ENCODE measurements around the gene SOWAHB.
"Not testable (repeated sequence)": the region's sequence is repeated elsewhere in the genome, so short reads cannot be mapped to it uniquely, and the experiment has no call there.

The SOWAHB gene

DNA sequence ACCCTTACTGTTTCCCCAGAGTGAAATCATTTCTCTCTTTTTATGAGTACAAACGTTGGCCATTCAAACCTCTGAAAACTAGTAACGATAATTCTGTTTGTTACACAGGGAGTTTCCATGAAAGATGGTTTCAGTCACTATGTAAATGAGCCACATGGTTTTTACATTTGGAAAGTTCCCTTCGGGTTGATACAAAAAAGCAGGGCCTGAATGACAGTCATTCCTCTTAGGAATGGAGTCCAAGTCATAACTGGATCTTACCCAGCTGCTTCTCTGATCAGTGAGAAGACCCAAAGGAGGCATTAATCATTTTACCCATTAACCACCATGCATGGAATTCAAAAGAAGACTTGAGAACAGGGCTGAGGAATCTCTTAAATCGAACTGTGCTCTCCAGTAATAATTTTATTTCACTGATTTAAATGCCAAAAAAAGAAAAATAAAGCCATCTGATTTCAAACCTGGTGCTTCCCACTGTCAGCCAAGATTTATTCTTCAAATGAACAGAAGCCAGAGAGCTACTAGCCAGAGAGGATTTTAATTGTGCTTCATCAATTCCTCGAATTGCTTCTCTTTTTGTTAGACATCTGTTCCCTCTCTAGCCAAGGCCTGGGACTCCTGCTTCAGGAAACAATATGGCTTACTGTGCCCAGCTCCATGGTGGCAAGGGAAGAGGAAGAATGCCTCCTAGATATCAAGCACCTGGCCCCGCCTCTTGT is 3.2 kb downstream of the SOWAHB start:
- no peak for DNase-seq

DNA sequence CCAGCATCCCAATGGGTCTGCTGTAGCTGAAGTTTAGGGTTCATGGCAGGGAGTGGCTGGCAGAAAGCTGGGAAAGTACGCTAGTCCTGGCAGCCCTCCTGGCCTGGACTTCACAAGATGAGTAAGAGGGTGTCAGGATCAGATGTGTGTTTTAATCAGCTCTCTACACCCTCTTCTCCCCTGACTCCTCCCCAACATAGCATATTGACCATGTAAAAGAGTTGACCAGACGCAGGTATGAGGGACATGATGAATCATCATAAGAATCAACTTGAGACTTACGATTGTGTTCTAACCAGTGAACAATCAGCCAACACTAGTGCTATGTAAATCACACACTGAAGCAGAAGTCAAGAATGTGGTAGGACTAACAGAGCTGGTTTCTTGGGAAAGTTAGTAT is 5.3 kb downstream of the SOWAHB start:
- DNase-seq, result no peak

DNA sequence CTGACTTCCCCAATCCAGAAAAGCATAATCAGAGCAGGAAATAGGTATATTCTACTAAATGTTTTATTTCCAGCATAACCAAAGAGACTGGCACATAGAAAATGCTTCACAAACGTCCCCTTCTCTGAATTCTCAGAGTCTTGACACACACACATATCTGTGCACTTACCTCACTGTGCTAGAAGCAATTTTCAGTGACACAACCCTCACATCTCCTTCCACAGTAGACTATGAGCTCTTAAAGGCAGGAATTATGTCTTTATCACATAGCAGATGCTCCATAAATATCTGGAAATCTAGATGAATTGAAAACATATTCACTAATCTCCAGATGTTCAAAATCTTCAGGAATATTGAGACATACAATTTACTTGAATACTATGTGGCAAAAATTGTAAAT is 5.9 kb downstream of the SOWAHB start:
- DNase-seq, result no peak

DNA sequence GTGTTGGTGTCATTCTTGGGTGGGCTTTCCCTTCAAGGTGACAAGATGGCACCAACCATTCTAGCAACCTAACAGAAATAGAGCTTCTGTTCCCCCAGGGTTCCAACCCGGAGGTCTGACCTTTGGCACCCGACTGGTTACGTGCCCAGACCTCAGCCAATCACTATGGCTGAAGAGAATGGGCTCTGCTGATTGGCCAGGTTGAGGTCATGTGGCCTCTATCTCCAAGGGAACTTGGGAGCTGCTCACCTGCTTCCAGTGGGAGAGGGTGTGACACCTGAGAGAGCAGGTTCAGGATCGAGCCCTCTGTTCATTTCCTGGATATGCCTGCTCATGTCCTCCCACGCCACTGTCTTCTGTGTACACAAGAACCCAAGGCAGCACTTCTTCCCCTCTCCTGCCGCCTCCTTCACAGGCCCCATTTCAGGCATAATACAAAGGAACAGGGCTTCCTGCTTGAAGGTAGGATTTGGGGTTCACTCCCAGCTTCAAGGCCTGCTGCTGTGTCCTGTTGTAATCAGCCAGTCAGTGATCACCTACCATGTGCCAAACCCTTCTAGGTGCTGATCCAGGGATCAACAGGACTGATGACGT is 11.0 kb downstream of the SOWAHB start:
- no peak for DNase-seq

DNA sequence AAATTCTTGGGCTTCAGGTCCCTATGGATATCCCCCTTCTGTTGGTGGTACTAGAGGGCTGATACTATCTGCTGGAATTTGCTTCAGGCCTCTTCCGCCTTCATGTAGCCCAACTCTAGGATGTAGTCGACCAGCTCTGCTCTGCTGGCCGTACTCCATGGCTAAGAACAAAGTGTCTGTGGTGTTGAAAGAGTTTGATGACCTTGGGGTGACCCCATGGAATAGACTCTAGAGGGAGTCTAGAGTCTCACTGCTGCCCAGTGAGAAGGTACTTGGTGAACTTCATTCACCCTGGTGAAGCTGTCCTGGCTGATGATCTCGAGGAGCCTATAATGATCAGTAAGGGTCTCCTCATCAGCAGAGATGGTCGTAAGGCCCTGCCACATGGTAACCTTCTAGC is 11.7 kb downstream of the SOWAHB start:
- no peak for DNase-seq

DNA sequence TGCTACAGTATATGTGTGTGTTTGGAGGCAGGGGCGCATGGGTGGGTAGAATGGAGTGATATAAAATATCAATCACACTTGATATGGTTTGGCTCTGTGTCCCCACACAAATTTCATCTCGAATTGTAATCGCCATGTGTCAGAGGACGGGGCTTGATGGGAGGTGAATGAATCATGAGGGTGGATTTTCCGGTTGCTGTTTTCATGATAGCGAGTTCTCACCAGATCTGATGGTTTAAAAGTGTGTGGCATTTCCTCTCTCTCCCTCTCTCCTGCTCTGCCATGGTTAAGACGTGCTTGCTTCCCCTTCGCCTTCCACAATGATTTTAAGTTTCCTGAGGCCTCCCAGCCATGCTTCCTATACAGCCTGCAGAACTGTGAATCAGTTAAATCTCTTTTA is 14.8 kb downstream of the SOWAHB start:
- no peak for DNase-seq

DNA sequence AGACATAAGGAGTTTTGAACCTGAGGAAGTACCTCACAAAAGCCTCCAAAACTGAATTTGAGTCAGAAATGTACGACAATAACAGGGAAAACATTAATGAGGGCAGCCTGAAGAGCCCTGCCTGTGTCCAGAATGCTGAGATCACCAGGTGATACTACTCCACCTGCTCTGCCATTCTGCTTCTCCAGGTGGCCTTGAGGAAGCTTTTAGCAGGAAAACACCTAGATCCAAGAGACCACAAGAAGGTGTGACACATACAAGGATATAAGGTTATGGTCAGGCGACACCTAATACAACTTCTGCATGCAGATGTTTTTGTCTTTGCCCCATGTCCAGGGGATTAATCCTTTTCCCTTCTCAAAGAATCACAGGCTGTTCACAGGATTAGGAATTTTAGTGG is 15.3 kb downstream of the SOWAHB start:
- no peak for DNase-seq

DNA sequence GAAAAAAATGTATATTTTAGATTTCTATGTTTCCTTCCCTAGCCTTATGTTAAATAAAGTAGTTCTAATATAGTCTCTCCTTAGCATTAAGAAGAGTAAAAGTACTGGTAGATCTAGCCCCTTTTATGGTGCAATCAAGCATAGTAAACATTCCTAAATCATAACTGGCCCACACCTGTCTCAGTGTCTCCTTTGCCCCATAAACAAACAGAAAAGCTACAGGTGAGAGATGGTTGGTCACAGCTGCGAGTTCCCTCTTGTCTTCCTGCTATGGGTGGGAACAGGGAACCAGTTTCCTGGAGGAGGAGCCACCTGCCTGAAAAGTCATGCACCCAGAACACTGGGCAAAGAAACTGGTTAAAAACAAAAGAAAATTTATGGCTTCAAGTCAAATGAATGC is 16.6 kb downstream of the SOWAHB start:
- DNase-seq, result no peak

DNA sequence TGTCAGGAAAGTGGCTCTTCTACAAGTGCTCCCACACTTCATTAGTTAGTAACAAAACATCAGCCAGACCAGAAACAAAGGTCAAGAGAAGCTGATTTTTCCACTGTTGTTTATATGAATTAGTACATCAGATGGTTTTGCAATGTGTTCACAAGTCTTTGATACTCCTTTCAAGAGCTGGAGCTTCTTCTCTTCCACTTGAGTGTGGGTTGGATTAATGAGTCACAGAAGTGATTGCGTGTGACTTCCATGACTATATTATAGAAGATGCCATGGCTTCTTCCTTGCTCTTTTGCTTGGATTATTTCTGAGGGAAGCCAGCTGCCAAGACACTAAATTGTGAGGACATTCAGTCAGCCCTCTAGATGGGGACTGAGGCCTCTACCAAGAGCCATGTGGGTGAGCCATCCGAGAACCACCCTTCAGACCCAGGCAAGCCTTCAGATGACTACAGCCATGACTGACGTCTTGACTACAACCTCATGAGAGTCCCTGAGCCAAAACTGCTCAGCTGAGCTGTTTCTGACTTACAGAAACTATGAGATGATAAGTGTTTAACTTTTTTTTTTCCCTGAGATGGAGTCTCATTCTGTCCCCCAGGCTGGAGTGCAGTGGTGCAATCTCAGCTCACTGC is 18.1 kb downstream of the SOWAHB start:
- DNase-seq, result no peak

DNA sequence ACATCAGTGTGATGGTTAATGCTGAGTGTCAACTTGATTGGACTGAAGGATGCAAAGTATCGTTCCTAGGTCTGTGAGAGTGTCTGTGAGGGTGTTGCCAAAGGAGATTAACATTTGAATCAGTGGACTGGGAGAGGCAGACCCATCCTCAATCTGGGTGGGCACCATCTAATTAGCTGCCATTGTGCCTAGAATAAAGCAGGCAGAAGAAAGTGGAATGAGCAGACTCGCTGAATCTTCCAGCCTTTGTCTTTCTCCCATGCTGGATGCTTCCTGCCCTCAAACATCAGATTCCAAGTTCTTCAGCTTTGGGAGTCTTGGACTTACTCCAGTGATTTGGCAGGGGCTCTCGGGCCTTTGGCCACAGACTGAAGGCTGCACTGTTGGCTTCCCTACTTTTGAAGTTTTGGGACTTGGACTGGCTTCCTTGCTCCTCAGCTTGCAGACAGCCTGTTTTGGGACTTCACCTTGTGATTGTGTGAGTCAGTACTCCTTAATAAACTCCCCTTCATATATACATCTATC is 19.2 kb downstream of the SOWAHB start:
- DNase-seq, result not testable (repeated sequence)

DNA sequence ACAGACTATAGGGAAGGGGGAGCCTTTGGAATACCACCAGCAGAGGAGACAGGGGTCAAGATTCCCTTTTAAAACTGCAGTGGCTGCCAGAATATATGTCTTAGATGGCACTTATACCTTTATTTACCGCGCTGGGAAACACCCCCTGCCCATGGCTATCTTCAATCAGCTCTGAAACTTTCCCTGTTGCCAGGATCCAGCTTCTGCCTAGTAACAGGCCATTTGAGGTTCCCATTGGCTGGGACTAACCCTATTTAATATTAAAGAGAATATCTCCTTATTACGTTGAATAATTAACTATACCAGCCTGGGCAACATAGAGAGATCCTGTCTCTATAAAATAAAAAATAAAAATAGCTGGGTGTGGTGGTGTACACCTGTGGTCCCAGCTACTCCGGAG is 23.8 kb downstream of the SOWAHB start:
- DNase-seq, result no peak

DNA sequence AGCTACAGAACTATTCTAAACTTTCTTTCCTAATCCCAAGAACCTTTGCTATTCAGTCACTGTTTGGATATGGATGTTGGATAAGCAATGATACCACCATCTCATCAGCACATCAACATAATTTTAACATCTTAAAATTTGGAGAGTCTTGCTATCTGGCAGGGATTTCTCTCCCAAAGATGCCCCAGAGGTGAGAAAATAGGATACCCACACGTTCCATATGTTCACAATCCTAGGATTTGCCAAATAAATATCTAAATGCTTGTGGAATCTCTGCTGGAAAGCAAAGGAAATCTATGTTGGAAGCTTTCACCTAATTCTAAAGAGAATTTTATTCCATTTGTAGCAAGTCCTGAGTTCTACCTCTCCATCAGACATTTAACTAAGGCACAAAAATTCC is 24.4 kb downstream of the SOWAHB start:
- DNase-seq, result no peak

DNA sequence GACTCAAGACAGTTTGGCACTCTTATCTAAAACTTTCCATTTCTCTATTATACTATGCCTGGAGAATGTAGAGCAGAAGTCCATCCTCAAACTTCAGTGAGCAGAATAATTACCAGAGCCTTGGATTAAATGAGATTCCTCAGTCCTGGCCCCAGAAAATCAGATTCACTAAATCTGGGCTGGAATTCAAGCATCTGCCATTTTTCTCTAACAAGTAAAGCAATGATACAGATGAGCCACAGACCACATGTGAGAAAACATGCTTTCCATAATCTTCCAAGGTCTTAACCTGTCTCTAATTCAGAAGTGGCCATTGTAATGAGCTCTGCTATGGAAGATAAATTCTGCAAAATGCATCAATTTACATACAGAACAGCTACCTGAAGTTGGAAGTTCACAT is 25.4 kb downstream of the SOWAHB start:
- no peak for DNase-seq

DNA sequence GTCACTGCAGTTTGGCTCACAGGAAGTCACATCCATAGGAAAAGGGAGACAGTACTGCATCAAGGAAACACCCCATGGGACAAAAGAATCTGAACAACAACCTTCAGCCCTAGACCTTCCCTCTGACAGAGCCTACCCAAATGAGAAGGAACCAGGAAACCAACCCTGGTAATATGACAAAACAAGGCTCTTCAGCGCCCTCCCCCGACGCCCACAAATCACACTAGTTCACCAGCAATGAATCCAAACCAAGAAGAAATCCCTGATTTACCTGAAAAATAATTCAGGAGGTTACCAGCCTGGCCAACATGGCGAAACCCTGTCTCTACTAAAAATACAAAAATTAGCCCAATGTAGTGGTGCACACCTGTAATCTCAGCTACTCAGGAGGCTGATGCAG is 29.2 kb downstream of the SOWAHB start:
- DNase-seq, result not testable (repeated sequence)

DNA sequence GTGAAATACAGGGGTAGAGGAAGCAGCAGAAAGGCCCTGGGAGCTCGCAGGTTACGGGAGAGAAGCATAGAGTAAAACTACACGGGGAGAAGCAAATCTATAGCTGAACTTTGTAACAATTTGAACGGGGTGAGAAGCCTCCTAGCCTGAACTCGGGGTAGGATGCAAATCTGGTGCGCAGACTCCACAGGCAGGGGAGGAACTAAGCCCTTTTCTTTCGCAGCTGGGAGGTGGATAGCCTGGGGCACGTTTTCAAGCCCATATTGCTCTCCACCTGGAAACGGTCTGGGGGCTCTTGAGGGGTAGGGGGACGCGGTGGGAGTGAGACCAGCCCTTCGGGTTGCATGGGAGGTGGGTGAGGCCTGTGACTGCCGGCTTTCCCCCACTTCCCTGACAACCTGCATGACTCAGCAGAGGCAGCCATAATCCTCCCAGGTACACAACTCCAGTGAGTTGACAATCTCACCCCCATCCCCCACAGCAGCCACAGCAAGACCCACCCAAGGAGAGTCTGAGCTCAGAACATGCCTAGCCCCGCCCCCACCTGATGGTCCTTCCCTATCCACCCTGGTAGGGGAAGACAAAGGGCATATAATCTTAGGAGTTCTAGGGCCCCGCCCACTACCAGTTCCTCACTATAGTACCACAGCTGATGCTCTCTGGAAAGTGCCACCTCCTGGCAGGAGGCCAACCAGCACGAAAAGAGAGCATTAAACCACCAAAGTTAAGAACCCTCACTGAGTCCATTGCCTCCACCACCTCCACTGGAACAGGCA is 29.9 kb downstream of the SOWAHB start:
- no peak for DNase-seq

DNA sequence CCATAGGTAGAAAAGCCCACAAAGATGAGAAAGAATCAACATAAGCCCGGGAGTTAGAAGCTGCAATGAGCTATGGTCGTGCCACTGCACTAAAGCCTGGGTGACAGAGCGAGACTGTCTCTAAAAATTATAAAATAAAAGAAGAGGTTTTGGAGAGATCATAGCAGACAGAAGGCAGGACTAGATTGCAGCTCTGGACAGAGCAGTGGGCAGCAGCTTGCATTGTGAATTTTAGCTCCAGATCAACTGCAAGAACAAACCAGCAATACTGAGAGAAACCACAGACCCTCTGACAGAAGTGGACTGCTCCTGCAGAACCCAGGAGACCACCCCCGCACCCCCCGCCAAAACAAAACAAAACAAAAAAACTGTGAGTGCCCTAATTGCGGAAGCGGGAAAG is 30.6 kb downstream of the SOWAHB start:
- DNase-seq, result no peak

DNA sequence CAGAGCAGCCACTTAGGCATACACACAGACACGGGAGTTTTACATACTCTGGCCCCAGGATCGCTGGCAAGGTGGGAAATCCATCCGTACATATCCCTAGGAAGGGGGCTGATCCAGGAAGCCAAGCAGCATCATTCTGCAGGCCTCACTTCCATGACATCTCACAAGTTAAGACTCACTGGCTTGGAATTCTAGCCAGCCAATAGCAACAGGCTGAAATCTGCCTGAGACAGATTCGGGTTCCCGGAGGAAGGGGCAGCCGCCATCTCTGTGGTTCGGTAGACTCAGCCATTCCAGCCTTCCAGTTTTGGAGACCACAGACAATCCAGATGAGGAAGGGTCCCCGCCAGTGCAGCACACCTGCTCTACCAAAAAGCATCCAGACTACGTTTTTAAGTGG is 31.3 kb downstream of the SOWAHB start:
- DNase-seq, result no peak

DNA sequence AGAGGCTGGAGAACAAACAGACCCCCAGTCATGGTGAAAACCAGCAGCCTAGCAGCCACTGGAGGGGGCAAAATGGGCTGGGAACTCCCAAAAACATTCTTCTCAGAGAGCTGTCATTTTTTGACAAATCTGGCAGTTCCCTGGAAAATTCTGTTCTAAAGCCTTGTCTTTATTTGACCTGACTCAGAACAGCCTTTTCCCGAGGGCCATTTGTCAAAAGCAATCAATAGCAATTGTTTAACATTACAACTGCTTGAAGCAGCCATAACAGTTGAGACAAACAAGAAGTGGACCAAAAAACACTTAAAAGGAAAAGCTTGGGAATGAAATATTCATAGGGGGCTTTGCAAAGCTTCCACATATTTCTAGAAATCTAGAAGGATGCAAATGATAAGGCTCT is 39.6 kb downstream of the SOWAHB start:
- no peak for DNase-seq

DNA sequence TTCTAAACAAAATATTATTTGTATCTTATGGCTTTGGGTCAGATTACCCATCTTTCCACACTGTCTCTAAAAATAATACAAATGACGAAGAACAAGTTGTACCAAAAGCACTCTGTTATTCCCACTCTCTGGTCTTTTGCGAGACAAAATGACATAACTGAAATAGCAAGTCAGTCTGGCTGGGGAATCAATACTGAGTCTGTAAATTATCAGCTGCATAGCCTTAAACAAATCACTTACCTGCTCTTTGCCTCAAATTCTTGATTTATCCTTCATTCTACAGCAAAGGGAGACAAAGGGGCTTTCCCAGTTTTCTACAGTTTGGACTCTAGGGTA is 40.9 kb downstream of the SOWAHB start:
- no peak for DNase-seq

DNA sequence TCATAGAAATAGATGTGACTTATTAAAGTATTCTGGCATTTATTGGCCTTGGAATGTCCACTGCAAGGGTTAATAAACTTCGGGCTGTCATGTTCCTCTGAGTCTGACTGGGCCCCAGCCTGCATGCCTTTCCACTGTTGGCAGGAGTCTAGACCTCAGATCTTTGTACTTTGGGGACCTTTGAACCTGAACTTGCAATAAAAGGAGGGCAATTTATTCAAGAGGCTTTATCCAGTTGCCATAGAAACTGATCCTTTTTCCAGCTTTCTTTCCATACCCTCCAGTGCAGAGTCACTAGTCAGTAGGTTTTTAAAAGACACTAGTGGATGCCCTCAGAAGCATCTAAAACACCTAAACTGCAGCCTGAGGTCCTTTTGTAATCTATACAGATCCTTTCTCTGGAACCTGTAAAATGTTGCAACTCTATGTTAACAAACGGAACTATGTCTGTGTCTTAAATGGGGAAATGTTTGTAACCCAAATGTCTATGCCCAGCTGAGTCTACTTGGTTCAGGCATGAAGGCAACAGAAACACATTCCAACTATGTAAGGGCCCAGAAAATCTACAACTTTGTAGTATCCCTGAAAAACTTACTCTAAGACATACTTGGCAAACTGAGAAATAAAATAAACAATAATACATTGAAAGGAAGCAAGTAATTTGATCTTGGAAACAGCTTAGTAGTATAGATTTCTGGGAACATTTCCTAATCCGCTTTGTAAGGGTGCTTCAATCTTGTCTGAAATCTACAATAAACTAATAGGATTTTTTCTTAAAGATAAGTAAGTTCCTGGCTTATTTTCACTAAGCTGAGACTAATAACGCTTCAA is 41.5 kb downstream of the SOWAHB start:
- no peak for DNase-seq

DNA sequence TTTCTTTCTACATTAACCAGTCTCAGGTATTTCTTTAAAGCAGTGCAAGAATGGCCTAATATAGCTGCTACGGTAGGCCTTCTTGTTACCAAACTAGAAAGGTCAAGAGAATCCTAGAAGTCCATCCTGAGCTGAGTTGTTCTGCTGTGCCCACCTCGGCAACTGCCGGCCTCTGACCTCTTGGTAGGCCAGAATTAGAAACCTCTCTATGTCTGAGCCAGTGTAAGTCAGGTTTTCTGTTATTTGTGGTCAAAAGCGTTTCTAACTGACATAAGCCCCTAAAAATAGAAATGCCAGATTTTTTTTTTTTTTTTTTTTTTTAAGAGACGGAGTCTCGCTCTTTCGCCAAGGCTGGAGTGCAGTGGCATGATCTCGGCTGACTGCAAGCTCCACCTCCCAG is 43.1 kb downstream of the SOWAHB start:
- DNase-seq, result no peak

DNA sequence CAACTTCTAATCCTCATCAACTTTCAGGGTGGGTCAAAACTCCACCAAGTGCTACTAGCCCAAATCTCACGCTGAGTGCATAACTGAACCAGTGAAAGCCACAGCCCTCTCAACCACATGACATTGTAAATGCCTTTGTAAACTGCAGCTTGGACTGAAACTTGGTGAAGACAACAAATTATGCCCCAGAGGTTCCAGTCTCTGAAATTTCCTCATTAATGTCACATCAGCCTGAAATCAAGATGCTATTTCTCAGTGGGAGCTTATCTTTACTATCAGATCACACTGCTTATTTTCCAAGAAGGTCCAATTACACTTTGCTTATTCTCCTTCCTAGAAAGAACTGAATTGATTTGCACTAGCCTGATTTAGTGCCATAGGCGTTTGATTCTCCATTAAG is 46.6 kb downstream of the SOWAHB start:
- DNase-seq, result no peak

DNA sequence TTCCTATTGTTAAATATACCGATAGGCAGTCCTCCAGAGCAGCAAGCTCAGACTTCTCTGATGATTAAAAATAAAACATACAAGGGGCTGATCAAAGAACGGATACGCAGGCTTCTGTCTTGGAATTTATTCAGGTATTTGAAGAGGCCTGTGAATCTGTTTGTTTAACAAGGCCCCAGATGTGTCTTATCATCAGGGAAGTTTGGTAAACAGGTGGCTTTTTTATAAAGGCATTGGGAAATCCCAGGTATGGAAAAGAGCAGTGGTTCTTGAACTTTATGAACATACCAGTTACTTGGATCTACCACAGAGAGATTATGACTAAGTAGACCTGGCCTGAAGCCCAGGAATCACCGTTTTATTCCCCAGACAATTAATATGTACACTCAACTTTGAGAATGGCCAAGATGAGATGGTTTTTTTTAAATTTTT is 47.9 kb downstream of the SOWAHB start:
- DNase-seq, result no peak

All from stimulated activated CD8-positive, alpha-beta memory T cell treated with anti-CD3 and anti-CD28 coated beads, Interleukin-4, amount 100 ng/mL, for 48 hours (primary cell).